Thyroid gland (tissue), 4 donors: ENCODE results near the gene TEX2. TPM values are rescaled to one million over a fixed set of nuclear protein-coding genes. Genes with fewer than 3 reads are reported as not detected.

Experiments
- DNase-seq, 2 donors: peaks; one replicate each; pipeline ENCODE4 v3.0.0-alpha.2; 2019
- H3K27ac ChIP-seq, 3 donors: fragments of 200-600 bp; sonication (generic); 1 replicate in 2 of 3; 2 replicates in 1 of 3; pipeline ENCODE4 v1.5.1; 2016 to 2019; ENCODE audit warnings: mild to moderate bottlenecking in 1 of 3, moderate library complexity in 1 of 3
- H3K27me3 ChIP-seq: fragments of 200-600 bp; sonication (generic); one replicate; pipeline ENCODE4 v1.5.1; 2019
- H3K36me3 ChIP-seq, 2 donors: fragments of 200-600 bp; sonication (generic); one replicate each; pipeline ENCODE4 v1.5.1; 2016 to 2019
- H3K4me1 ChIP-seq, 2 donors: fragments of 200-600 bp; sonication (generic); one replicate each; pipeline ENCODE4 v1.5.1; 2017 to 2019
- H3K4me3 ChIP-seq, 3 donors: fragments of 200-600 bp; sonication (generic); replicated peaks in 1 of 3; 1 replicate in 2 of 3; 2 replicates in 1 of 3; pipeline ENCODE4 v1.5.1; 2016; ENCODE audit warnings: mild to moderate bottlenecking in 1 of 3
- H3K9me3 ChIP-seq: fragments of 200-600 bp; sonication (generic); one replicate; pipeline ENCODE4 v1.5.1; 2017
- POLR2A ChIP-seq, 2 donors: fragments of 450-650 bp; IDR thresholded peaks; one replicate each; pipeline ENCODE4 v1.6.1; 2017; ENCODE audit warnings: antibody characterized with exemption in 2 of 2, mild to moderate bottlenecking in 2 of 2, moderate library complexity in 1 of 2
- WGBS, 2 donors: methylation state at CpG; one replicate each; pipeline ENCODE4 v1.1.5; 2017; 5-methylcytosine and 5-hydroxymethylcytosine counted together
- intact Hi-C: fragments of 100-400 bp; cut with DNase I; formaldehyde crosslinking; loops from one replicate; pipeline ENCODE4 v1.15.1; 2023
- total RNA-seq, 4 donors: library from RNA; depleted of rRNA; stranded (reverse); fragments of >200 nt; gene quantifications; one replicate each; pipeline ENCODE4 v1.2.3, GENCODE V29; 2016
- TF ChIP-seq, protein P1 (sequence below), 6 experiments: fragments of 200-600 bp in 3 of 6; fragments of 450-650 bp in 3 of 6; sonication (generic) in 3 of 6; IDR thresholded peaks; one replicate each; pipeline ENCODE4 v1.5.1; 2016 to 2019; ENCODE audit warnings: antibody characterized with exemption in 6 of 6, mild to moderate bottlenecking in 2 of 6, inconsistent platforms in 1 of 6, moderate library complexity in 1 of 6

Gene TEX2
- total RNA-seq, 4 donors from 2014 or later, result 63.9 to 101 (median 71.7) TPM

DNA sequence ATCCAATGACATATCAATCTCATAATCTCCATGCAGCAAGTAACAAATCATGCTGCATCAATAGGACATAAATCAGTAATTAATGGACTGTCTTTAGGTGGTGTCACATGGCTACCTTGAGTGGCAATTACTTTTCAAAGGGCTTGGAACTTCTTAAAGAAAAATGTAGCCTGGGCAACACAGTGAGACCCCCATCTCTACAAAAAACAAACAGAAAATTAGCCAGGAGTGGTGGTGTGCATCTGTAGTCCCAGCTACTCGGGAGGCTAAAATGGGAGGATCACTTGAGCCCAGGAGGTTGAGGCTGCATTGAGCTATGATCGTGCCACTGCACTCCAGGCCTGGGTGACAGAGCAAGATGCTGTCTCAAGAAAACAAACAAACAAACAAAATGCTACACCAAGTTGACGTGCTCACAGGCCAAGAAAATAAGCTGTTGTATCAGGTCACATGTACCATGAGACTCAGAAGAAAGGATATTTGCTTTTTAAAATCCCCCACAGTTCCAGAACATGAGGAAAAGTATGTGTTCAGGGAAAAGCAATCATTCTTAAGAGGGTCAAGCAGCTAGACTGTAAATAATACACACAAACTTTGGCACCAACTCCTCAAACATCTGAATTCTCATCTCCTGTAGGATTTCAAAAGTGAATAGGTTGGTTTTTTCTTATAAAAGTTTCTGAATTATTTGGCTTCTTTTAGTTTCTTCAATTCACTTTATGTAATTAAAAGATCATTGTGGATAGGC lies 109.3 kb downstream of the TEX2 start:
- intact Hi-C loops, result loop anchor here (5.0 kb wide), 1 partner anchor 129 kb away; no protein-coding TSS in a partner anchor

DNA sequence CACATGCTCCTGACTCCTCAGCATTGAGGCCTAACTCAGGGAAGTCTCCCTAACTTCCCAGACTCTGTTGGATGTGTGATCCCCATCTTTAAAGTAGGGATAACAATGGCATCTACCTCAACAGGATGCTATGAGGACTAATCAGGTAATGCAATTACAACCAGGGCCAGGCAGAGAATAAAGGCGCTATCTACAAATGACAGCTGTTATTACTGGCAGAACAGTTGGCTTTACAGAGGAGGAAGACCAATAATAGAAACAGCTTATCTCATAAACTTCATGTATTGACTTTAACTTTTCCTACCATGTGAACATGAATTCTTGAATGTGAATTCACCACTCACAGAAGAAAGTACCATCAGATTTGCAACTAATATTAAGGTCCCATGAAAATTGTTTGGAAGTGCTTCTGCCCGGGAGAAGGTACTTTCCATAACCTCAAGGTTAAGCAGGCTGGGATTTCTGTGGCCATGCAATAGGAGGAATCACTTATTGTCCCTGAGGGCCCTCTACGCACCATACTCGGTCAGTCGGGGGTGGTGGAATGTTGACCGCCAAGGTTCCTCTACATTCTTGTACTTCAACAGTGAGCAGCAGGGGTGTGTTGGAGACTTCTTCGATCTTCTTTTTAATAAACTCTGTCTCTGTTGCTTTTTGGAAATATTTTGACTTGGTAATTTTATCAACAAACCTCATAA lies 110.5 kb downstream of the TEX2 start:
- 87 to 89% methylated on average over 7 of the region's 7 CpGs for WGBS, 2 donors
- H3K9me3 ChIP-seq, result no peaks in the 10 kb centered on the region
- DNase-seq, result no peak
- TF ChIP-seq, protein P1, sequence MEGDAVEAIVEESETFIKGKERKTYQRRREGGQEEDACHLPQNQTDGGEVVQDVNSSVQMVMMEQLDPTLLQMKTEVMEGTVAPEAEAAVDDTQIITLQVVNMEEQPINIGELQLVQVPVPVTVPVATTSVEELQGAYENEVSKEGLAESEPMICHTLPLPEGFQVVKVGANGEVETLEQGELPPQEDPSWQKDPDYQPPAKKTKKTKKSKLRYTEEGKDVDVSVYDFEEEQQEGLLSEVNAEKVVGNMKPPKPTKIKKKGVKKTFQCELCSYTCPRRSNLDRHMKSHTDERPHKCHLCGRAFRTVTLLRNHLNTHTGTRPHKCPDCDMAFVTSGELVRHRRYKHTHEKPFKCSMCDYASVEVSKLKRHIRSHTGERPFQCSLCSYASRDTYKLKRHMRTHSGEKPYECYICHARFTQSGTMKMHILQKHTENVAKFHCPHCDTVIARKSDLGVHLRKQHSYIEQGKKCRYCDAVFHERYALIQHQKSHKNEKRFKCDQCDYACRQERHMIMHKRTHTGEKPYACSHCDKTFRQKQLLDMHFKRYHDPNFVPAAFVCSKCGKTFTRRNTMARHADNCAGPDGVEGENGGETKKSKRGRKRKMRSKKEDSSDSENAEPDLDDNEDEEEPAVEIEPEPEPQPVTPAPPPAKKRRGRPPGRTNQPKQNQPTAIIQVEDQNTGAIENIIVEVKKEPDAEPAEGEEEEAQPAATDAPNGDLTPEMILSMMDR (IDR thresholded peaks at IDR 0.05), result no peak
- no peak for TF ChIP-seq POLR2A (IDR thresholded peaks at IDR 0.05)
- intact Hi-C loops, result loop anchor here (5.0 kb wide), 1 partner anchor 130 kb away; no protein-coding TSS in a partner anchor
- H3K36me3 ChIP-seq, result peaks cover 6 to 15% of the 10 kb centered on the region in 2 donors
- H3K27me3 ChIP-seq, result no peaks in the 10 kb centered on the region
- H3K4me3 ChIP-seq, result no peak overlapping the region
- H3K27ac ChIP-seq, result peak overlapping the region in 1 of 3 donors; percentile 29
- peaks cover 20 to 23% of the 10 kb centered on the region in 2 donors for H3K4me1 ChIP-seq

More for the DNA sequence above, 109.3 kb downstream of the TEX2 start:
- no peak overlapping the region for H3K27ac ChIP-seq
- H3K9me3 ChIP-seq, result no peaks in the 10 kb centered on the region
- peaks cover 6 to 15% of the 10 kb centered on the region in 2 donors for H3K36me3 ChIP-seq
- H3K4me3 ChIP-seq, result no peak overlapping the region
- TF ChIP-seq, protein P1 (IDR thresholded peaks at IDR 0.05), result no peak
- no peak for TF ChIP-seq POLR2A (IDR thresholded peaks at IDR 0.05)
- 95 to 98% methylated on average over 3 of the region's 3 CpGs for WGBS, 2 donors
- H3K27me3 ChIP-seq, result no peaks in the 10 kb centered on the region
- DNase-seq, result no peak
- H3K4me1 ChIP-seq, result peaks cover 18% of the 10 kb centered on the region in 2 donors

DNA sequence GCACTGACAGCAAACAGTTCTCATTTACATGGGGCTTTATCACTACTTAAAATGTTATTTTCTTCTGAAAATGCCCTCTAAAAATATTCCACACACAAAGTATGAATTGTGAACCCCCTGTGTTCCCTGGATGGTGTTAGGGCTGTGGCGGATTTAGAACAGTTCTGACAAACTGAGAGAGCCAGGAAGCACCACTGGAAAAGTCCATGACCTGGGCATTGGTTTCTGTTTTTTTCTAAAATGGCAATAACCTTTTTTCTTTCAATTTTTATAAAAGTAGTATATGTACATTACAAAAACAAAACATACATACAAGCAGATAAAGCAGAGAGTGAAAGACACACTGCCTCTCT lies 112.1 kb downstream of the TEX2 start:
- Histone ChIP-seq H3K36me3 (peaks cover 6 to 15% of the 10 kb centered on the region in 2 donors), H3K27me3 (no peaks in the 10 kb centered on the region), H3K27ac (peak overlapping the region in 1 of 3 donors; percentile 29), H3K4me1 (peaks cover 18 to 22% of the 10 kb centered on the region in 2 donors), H3K9me3 (no peaks in the 10 kb centered on the region), H3K4me3 (no peak overlapping the region)
- WGBS, 2 donors, result 95 to 97% methylated on average over 1 of the region's 1 CpG
- intact Hi-C loops, result loop anchor here (5.0 kb wide), 1 partner anchor 131 kb away; no protein-coding TSS in a partner anchor
- DNase-seq, result no peak
- TF ChIP-seq POLR2A (IDR thresholded peaks at IDR 0.05), result no peak
- TF ChIP-seq, protein P1 (IDR thresholded peaks at IDR 0.05), result no peak

DNA sequence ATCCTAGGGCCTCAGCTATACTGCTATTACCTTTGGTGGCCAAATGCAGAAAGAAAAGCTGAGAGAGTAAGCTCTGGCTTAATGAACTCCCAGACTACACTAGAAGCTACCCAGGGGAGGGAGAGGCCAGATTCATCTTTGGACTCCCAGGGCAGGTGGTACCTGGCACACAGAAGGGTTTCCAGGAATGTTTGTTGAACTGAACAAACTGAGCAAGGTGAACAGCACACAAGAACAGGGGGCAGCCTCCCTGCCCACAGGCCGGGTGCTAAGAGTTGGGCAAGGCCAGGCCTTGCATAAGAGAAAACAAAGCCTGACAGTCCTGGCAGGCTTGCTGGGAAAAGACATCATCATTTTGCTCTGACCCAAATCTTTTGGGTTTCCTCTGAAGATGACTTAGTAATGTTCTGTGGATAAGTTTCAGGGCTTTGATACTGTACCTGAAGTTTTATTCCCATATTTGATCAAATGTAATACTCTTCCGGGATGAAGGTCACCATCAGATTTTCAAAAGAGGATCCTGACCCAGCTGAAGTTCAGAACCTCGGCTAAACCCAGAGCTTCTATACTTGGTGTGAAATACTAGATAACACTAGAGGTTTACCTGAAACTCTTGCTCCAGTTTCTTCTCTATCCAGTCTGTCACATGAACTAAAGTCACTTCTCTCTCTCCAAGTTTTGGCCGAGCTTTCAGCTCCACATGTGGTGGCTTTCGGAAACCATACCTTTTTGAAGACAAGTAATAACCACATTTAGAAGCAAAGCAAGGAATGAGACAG lies 112.6 kb downstream of the TEX2 start:
- TF ChIP-seq, protein P1 (IDR thresholded peaks at IDR 0.05), result no peak
- TF ChIP-seq POLR2A (IDR thresholded peaks at IDR 0.05), result no peak
- no peaks in the 10 kb centered on the region for H3K27me3 ChIP-seq
- intact Hi-C loops, result loop anchor here (5.0 kb wide), 1 partner anchor 132 kb away; no protein-coding TSS in a partner anchor
- H3K27ac ChIP-seq, result peak overlapping the region in 1 of 3 donors; percentile 29
- H3K4me1 ChIP-seq, result peaks cover 13 to 16% of the 10 kb centered on the region in 2 donors
- DNase-seq, result peak; percentile 58 to 63
- H3K9me3 ChIP-seq, result no peaks in the 10 kb centered on the region
- WGBS, 2 donors, result 71 to 77% methylated on average over 5 of the region's 5 CpGs
- H3K36me3 ChIP-seq, result peaks cover 6 to 15% of the 10 kb centered on the region in 2 donors
- H3K4me3 ChIP-seq, result no peak overlapping the region
